Endodermal cell (in vitro differentiated cells): ENCODE data around the gene TXNIP. TPM values are rescaled to one million over a fixed set of nuclear protein-coding genes. Genes with fewer than 3 reads are reported as not detected.

Source experiments
- DNase-seq: peaks from one replicate; pipeline ENCODE4 v3.0.0-alpha.2; 2017
- H3K27ac ChIP-seq: 2 replicates; pipeline ENCODE4 v1.5.1; 2013; ENCODE audit warnings: mild to moderate bottlenecking, low read depth, low read length, moderate library complexity
- H3K27me3 ChIP-seq: 2 replicates; pipeline ENCODE4 v1.6.1; 2013; ENCODE audit warnings: mild to moderate bottlenecking, low read length, moderate library complexity; ENCODE audit not compliant: insufficient read depth, control insufficient read depth, poor library complexity, severe bottlenecking
- H3K36me3 ChIP-seq: 2 replicates; pipeline ENCODE4 v1.7.0; 2013; ENCODE audit warnings: mild to moderate bottlenecking, low read length, moderate library complexity; ENCODE audit not compliant: control insufficient read depth, insufficient read depth
- H3K4me1 ChIP-seq: one replicate; pipeline ENCODE4 v1.7.0; 2013; ENCODE audit warnings: low read length; ENCODE audit not compliant: control insufficient read depth, insufficient read depth
- H3K4me3 ChIP-seq: 2 replicates; pipeline ENCODE4 v1.5.1; 2013; ENCODE audit warnings: mild to moderate bottlenecking, low read length, moderate library complexity
- H3K9ac ChIP-seq: 2 replicates; pipeline ENCODE4 v1.6.1; 2013; ENCODE audit warnings: mild to moderate bottlenecking, low read length, moderate library complexity; ENCODE audit not compliant: poor library complexity, severe bottlenecking; ENCODE audit errors: extremely low read depth
- H3K9me3 ChIP-seq: 2 replicates; pipeline ENCODE4 v1.6.1; 2013; ENCODE audit warnings: mild to moderate bottlenecking, low read length, moderate library complexity; ENCODE audit not compliant: control insufficient read depth
- H3K27ac Mint-ChIP-seq: 2 replicates; pipeline ENCODE4 v1.8.0; 2020; ENCODE audit warnings: mixed read lengths
- H3K27me3 Mint-ChIP-seq: 2 replicates; pipeline ENCODE4 v1.8.0; 2021; ENCODE audit warnings: mild to moderate bottlenecking, mixed read lengths; ENCODE audit not compliant: insufficient read depth
- H3K36me3 Mint-ChIP-seq: 2 replicates; pipeline ENCODE4 v1.8.0; 2020; ENCODE audit warnings: low read depth, mixed read lengths
- H3K4me1 Mint-ChIP-seq: 2 replicates; pipeline ENCODE4 v1.8.0; 2020; ENCODE audit warnings: mixed read lengths
- H3K4me3 Mint-ChIP-seq: 2 replicates; pipeline ENCODE4 v1.8.0; 2020; ENCODE audit warnings: mild to moderate bottlenecking, moderate library complexity, mixed read lengths
- H3K9me3 Mint-ChIP-seq: 2 replicates; pipeline ENCODE4 v1.8.0; 2020; ENCODE audit warnings: mild to moderate bottlenecking, mixed read lengths
- CTCF ChIP-seq: fragments of 200-600 bp; sonication (generic); conservative IDR thresholded peaks from 2 replicates; pipeline ENCODE4 v1.5.0; 2021; ENCODE audit warnings: antibody characterized with exemption, mild to moderate bottlenecking
- WGBS, 2 experiments: methylation state at CpG; one replicate each; pipeline versions ENCODE4 v1.1.5 to v1.1.7; 2013; ENCODE audit warnings: missing lambda C conversion rate in 2 of 2, mixed read lengths in 1 of 2; ENCODE audit not compliant: insufficient coverage in 1 of 2, insufficient read length in 1 of 2; 5-methylcytosine and 5-hydroxymethylcytosine counted together
- total RNA-seq, 2 donors: library from RNA; stranded (reverse); fragmentation: NEBNext Ultra II Directional in 1 of 2; extraction: Animal tissue kit (Norgen Biotek cat#: 25700) in 1 of 2; gene quantifications; 2 replicates in 1 of 2; 3 replicates in 1 of 2; pipeline ENCODE4 v1.2.1, GENCODE V29; 2021

TXNIP gene
- total RNA-seq, 2 donors from 2014 or later = 9.9 to 12.2 TPM

GRCh38 chr1:145975216-145975615 lies 21.2 kb downstream of the TXNIP start:
- no peaks in the 10 kb centered on the region for H3K27me3 Mint-ChIP-seq

GRCh38 chr1:145974721-145975120 lies 21.7 kb downstream of the TXNIP start:
- TF ChIP-seq CTCF = no peak
- Mint-ChIP-seq H3K36me3 (no peaks in the 10 kb centered on the region), H3K27me3 (no peaks in the 10 kb centered on the region), H3K27ac (peak overlapping the region; percentile 2), H3K4me1 (no peaks in the 10 kb centered on the region), H3K9me3 (no peaks in the 10 kb centered on the region), H3K4me3 (no peak overlapping the region)
- H3K9ac ChIP-seq = no peak overlapping the region
- 95 to 100% methylated on average over 6 to 7 of the region's 7 CpGs for WGBS, 2 experiments
- H3K27ac ChIP-seq = no peak overlapping the region
- H3K27me3 ChIP-seq = no peaks in the 10 kb centered on the region
- no peaks in the 10 kb centered on the region for H3K36me3 ChIP-seq
- H3K4me1 ChIP-seq = peaks cover 6% of the 10 kb centered on the region
- H3K4me3 ChIP-seq = no peak overlapping the region
- no peak for DNase-seq
- no peaks in the 10 kb centered on the region for H3K9me3 ChIP-seq

More at GRCh38 chr1:145975216-145975615, 21.2 kb downstream of the TXNIP start:
- Mint-ChIP-seq H3K4me3 (no peak overlapping the region), H3K9me3 (no peaks in the 10 kb centered on the region), H3K4me1 (no peaks in the 10 kb centered on the region), H3K36me3 (no peaks in the 10 kb centered on the region), H3K27ac (peak overlapping the region; percentile 2)
- Histone ChIP-seq H3K27me3 (no peaks in the 10 kb centered on the region), H3K36me3 (no peaks in the 10 kb centered on the region), H3K4me1 (peaks cover 6% of the 10 kb centered on the region), H3K27ac (no peak overlapping the region), H3K9me3 (no peaks in the 10 kb centered on the region), H3K4me3 (no peak overlapping the region), H3K9ac (no peak overlapping the region)
- WGBS, 2 experiments = 93 to 100% methylated on average over 2 to 4 of the region's 4 CpGs
- peak; percentile 17 for DNase-seq
- TF ChIP-seq CTCF = no peak

- TF ChIP-seq CTCF = no peak
- Mint-ChIP-seq H3K4me1 (no peaks in the 10 kb centered on the region), H3K36me3 (peaks cover 4% of the 10 kb centered on the region), H3K27me3 (peaks cover 2% of the 10 kb centered on the region), H3K27ac (no peak overlapping the region), H3K9me3 (peaks cover under 1% of the 10 kb centered on the region), H3K4me3 (no peak overlapping the region)
- peak; percentile 19 for DNase-seq
- WGBS, 2 experiments = 91 to 94% methylated on average over 5 to 7 of the region's 7 CpGs
- H3K9ac ChIP-seq = no peak overlapping the region
- no peak overlapping the region for H3K4me3 ChIP-seq
- peaks cover 1% of the 10 kb centered on the region for H3K9me3 ChIP-seq
- H3K27me3 ChIP-seq = no peaks in the 10 kb centered on the region
- no peaks in the 10 kb centered on the region for H3K4me1 ChIP-seq
- no peaks in the 10 kb centered on the region for H3K36me3 ChIP-seq
- no peak overlapping the region for H3K27ac ChIP-seq
Measured at GRCh38 chr1:145972580-145972979, 23.8 kb downstream of the TXNIP start.
